ENCODE data around the gene WWOX. TPM values are rescaled to one million over a fixed set of nuclear protein-coding genes. Genes with fewer than 3 reads are reported as not detected.
A peak's percentile ranks its signal among the peaks of the same experiment; 100 is the strongest.

WWOX gene
- total and polyA plus RNA-seq, 2 of the 13 experiments (the other 11 are each of a cell fraction or from before 2014, with no cell fraction given) = 9.1 to 37.4 TPM

- TF ChIP-seq, protein P1, sequence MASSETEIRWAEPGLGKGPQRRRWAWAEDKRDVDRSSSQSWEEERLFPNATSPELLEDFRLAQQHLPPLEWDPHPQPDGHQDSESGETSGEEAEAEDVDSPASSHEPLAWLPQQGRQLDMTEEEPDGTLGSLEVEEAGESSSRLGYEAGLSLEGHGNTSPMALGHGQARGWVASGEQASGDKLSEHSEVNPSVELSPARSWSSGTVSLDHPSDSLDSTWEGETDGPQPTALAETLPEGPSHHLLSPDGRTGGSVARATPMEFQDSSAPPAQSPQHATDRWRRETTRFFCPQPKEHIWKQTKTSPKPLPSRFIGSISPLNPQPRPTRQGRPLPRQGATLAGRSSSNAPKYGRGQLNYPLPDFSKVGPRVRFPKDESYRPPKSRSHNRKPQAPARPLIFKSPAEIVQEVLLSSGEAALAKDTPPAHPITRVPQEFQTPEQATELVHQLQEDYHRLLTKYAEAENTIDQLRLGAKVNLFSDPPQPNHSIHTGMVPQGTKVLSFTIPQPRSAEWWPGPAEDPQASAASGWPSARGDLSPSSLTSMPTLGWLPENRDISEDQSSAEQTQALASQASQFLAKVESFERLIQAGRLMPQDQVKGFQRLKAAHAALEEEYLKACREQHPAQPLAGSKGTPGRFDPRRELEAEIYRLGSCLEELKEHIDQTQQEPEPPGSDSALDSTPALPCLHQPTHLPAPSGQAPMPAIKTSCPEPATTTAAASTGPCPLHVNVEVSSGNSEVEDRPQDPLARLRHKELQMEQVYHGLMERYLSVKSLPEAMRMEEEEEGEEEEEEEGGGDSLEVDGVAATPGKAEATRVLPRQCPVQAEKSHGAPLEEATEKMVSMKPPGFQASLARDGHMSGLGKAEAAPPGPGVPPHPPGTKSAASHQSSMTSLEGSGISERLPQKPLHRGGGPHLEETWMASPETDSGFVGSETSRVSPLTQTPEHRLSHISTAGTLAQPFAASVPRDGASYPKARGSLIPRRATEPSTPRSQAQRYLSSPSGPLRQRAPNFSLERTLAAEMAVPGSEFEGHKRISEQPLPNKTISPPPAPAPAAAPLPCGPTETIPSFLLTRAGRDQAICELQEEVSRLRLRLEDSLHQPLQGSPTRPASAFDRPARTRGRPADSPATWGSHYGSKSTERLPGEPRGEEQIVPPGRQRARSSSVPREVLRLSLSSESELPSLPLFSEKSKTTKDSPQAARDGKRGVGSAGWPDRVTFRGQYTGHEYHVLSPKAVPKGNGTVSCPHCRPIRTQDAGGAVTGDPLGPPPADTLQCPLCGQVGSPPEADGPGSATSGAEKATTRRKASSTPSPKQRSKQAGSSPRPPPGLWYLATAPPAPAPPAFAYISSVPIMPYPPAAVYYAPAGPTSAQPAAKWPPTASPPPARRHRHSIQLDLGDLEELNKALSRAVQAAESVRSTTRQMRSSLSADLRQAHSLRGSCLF (CRISPR knock-in tag; IDR thresholded peaks at IDR 0.05; ENCODE audit: borderline replicate concordance) = no peak
- TF ChIP-seq TMF1 (CRISPR knock-in tag; IDR thresholded peaks at IDR 0.05; ENCODE audit: low read depth) = no peak
- TF ChIP-seq SSRP1 (CRISPR knock-in tag; IDR thresholded peaks at IDR 0.05) = no peak
- TF ChIP-seq GMEB1 (CRISPR knock-in tag; IDR thresholded peaks at IDR 0.05; ENCODE audit: borderline replicate concordance) = 0 out of 2 replicates have a peak, but pooled peaks have one; percentile 42
- TF ChIP-seq, protein P2, sequence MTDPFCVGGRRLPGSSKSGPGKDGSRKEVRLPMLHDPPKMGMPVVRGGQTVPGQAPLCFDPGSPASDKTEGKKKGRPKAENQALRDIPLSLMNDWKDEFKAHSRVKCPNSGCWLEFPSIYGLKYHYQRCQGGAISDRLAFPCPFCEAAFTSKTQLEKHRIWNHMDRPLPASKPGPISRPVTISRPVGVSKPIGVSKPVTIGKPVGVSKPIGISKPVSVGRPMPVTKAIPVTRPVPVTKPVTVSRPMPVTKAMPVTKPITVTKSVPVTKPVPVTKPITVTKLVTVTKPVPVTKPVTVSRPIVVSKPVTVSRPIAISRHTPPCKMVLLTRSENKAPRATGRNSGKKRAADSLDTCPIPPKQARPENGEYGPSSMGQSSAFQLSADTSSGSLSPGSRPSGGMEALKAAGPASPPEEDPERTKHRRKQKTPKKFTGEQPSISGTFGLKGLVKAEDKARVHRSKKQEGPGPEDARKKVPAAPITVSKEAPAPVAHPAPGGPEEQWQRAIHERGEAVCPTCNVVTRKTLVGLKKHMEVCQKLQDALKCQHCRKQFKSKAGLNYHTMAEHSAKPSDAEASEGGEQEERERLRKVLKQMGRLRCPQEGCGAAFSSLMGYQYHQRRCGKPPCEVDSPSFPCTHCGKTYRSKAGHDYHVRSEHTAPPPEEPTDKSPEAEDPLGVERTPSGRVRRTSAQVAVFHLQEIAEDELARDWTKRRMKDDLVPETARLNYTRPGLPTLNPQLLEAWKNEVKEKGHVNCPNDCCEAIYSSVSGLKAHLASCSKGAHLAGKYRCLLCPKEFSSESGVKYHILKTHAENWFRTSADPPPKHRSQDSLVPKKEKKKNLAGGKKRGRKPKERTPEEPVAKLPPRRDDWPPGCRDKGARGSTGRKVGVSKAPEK (CRISPR knock-in tag; IDR thresholded peaks at IDR 0.05; ENCODE audit: borderline replicate concordance) = peak; percentile 33; the same call in 1 of the 2 replicates
- no peak for TF ChIP-seq XBP1 (CRISPR knock-in tag; IDR thresholded peaks at IDR 0.05)
- no peak for TF ChIP-seq ZNF326 (CRISPR knock-in tag; IDR thresholded peaks at IDR 0.05; ENCODE audit: borderline replicate concordance)
- no peak for TF ChIP-seq ZFP36L2 (CRISPR knock-in tag; IDR thresholded peaks at IDR 0.05)
- TF ChIP-seq ZNF552 (CRISPR knock-in tag; IDR thresholded peaks at IDR 0.05; ENCODE audit: borderline replicate concordance) = no peak
- TF ChIP-seq ZSCAN31 (CRISPR knock-in tag; IDR thresholded peaks at IDR 0.05; ENCODE audit: low read depth) = no peak
- no peak for TF ChIP-seq ZFP36L1 (CRISPR knock-in tag; IDR thresholded peaks at IDR 0.05)
- TF ChIP-seq GZF1 (CRISPR knock-in tag; IDR thresholded peaks at IDR 0.05) = no peak
- no peak for TF ChIP-seq NFRKB (IDR thresholded peaks at IDR 0.05)
- TF ChIP-seq ZNF563 (CRISPR knock-in tag; IDR thresholded peaks at IDR 0.05) = 0 out of 2 replicates have a peak, but pooled peaks have one; percentile 28
- TF ChIP-seq ZSCAN30 (CRISPR knock-in tag; IDR thresholded peaks at IDR 0.05) = no peak
- peak; percentile 95; the same call in 1 of the 2 replicates for TF ChIP-seq ZNF598 (CRISPR knock-in tag; IDR thresholded peaks at IDR 0.05; ENCODE audit: borderline replicate concordance)
- TF ChIP-seq ZNF432 (CRISPR knock-in tag; IDR thresholded peaks at IDR 0.05; ENCODE audit: borderline replicate concordance) = no peak
- TF ChIP-seq ZNF33A (CRISPR knock-in tag; IDR thresholded peaks at IDR 0.05; ENCODE audit: borderline replicate concordance) = no peak
- TF ChIP-seq NCOA2 (CRISPR knock-in tag; IDR thresholded peaks at IDR 0.05) = no peak; the same call in 1 of the 2 replicates
- TF ChIP-seq ZNF24 (IDR thresholded peaks at IDR 0.05) = no peak
These were observed 671.1 kb downstream of the WWOX start (continued) for GRCh38 chr16:78770353-78771091.
